LNCAP (cell line): ENCODE results near the gene C10orf105.

Experiments used
- CTCF ChIP-seq: fragments of 450-650 bp; IDR thresholded peaks from 2 replicates; pipeline ENCODE4 v1.5.1; 2017; ENCODE audit warnings: mild to moderate bottlenecking

Gene C10orf105

GRCh38 chr10:71748671-71749191 lies 29.2 kb upstream of the C10orf105 start:
- no peak for TF ChIP-seq CTCF

- TF ChIP-seq CTCF: no peak
These were observed 28.3 kb upstream of the C10orf105 start for GRCh38 chr10:71747551-71748523.

- TF ChIP-seq CTCF: no peak
These were observed 27.5 kb upstream of the C10orf105 start for GRCh38 chr10:71747039-71747531.

- no peak for TF ChIP-seq CTCF
These were observed 26.9 kb upstream of the C10orf105 start for GRCh38 chr10:71746344-71747037.

GRCh38 chr10:71745664-71746250 lies 26.2 kb upstream of the C10orf105 start:
- no peak for TF ChIP-seq CTCF

GRCh38 chr10:71744897-71745663 lies 25.5 kb upstream of the C10orf105 start:
- TF ChIP-seq CTCF: no peak

GRCh38 chr10:71743866-71744265 lies 24.3 kb upstream of the C10orf105 start:
- TF ChIP-seq CTCF: no peak
